GM18508 (cell line): ENCODE data around the gene DRD5.

Experiments
- ATAC-seq: cut with Tn5 transposase; IDR thresholded peaks from one replicate; pipeline ENCODE4 v1.9.1; 2021; ENCODE audit warnings: moderate number of reproducible peaks; ENCODE audit not compliant: insufficient read depth, unreplicated experiment

The DRD5 gene

GRCh38 chr4:9812501-9813340 lies 31.3 kb downstream of the DRD5 start:
- ATAC-seq: peak; percentile 89

- ATAC-seq: no peak
Measured at GRCh38 chr4:9816285-9816684, 34.9 kb downstream of the DRD5 start.

- no peak for ATAC-seq
Measured at GRCh38 chr4:9820343-9820742, 38.9 kb downstream of the DRD5 start.

- no peak for ATAC-seq
Measured at GRCh38 chr4:9825049-9825448, 43.6 kb downstream of the DRD5 start.

- no peak for ATAC-seq
Measured at GRCh38 chr4:9826551-9826950, 45.1 kb downstream of the DRD5 start.

GRCh38 chr4:9832640-9833039 lies 51.2 kb downstream of the DRD5 start:
- ATAC-seq: no peak

- no peak for ATAC-seq
Measured at GRCh38 chr4:9833421-9833820, 52.0 kb downstream of the DRD5 start.
